GM21423 (cell line): ENCODE results near the gene STK24.
"Not testable (repeated sequence)": the region's sequence is repeated elsewhere in the genome, so short reads cannot be mapped to it uniquely, and the experiment has no call there.

Experiments
- ATAC-seq: cut with Tn5 transposase; IDR thresholded peaks from one replicate; pipeline ENCODE4 v1.9.1; 2021; ENCODE audit warnings: mild to moderate bottlenecking, moderate library complexity; ENCODE audit not compliant: unreplicated experiment

The STK24 gene

DNA sequence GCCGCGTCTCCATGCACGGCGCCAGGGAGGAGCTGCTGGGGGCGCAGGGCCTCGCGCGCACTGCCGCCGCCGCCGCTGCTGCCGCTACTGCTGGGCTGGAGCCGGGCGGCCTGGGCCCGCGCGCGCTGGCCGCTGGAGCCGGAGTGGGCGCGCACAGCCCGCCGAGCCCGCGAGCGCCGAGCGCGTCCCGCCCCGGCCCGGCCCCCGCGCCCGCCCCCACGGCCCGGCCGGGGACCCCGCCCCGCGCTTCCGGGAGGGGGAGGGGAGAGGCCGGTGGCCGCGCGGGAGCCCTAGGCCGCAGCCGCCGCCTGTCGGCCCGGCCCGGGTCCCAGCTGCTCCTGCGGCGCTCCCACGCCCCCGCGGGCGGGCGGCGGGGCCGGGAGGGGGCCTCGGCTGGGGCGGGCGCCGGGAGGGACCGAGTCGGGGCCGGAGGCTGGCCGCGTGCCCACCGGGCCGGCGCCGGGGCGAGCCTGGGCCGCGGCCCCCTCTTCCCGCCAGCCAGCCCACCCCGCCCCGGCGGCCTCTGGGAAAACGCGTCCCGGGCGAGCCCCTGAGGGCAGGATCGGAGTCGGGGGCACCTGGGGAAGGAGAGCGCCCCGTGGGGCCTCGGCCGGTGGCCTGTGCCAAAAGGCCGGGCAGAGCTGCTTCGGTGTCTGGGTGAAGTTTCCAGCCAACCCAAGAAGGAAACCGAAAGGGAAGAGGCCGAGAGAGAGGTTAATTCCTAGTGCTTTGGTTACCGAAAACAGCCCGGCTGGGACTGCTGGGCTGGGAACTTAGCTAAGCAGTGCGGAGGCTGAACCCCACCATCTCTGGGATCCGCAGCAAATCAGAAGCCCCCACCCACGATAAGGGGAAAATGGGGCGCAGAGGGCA, at the start of gene STK24:
TSS of gene STK24 (minus strand) at position 145 of the 873 bp plus-strand sequence. CDS start 321 bp downstream, outside the sequence.
- peak; percentile 59 for ATAC-seq

- no peak for ATAC-seq
These were observed 49.5 kb upstream of the STK24 start for GRCh38 chr13:98626298-98626935.

DNA sequence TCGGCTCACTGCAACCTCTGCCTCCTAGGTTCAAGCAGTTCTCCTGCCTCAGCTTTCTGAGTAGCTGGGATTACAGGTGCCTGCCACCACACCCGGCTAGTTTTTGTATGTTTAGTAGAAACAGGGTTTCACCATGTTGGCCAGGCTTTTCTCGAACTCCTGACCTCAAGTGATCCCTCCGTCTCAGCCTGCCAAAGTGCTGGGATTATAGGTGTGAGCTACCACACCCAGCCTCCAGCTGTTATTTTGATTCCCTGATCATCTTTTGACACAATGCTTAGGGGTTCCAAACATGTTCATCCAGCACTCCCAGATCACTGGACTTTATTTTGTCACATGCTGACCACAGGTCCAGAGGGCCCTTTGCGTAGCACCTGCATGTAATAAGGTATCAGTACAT, 47.7 kb upstream of the STK24 start:
- ATAC-seq = not testable (repeated sequence)

DNA sequence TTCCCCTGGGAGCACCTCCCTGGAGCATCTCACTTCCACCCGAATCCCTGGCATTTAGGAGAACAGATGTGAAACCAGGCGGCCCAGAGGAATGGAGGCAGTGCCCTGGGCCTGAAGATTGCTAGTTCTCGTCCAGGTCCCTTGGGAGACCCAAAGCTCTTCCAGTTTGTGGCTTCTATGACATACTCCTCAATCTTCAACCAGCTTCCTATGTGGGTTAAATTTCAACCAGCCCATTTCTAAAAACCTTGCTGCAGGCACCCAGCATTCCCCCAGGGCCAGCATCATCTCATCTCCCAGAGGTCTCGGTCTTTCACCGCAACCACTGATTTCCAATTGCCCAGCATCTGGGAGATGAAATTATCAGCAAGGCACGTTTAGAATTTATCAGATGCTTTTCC, 46.0 kb upstream of the STK24 start:
- no peak for ATAC-seq

DNA sequence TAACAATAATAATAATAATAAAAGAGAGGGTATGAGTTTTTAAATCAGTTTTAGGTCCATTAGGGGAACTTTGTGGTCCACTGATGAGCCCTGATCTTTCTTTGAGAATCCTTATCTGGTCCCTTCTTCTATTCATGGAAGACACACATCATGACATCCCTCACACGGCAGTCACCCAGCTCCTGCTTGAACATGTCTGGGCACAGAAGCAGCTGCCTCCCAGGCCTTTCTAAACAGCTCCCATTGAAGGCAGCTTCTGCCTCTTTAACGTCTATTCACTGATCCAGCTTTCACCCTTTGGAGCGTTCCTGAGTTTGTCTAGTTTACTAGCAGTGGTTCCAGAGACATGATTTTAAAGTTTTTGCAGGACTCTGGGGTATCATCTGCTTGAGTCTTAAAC, 42.6 kb upstream of the STK24 start:
- no peak for ATAC-seq

DNA sequence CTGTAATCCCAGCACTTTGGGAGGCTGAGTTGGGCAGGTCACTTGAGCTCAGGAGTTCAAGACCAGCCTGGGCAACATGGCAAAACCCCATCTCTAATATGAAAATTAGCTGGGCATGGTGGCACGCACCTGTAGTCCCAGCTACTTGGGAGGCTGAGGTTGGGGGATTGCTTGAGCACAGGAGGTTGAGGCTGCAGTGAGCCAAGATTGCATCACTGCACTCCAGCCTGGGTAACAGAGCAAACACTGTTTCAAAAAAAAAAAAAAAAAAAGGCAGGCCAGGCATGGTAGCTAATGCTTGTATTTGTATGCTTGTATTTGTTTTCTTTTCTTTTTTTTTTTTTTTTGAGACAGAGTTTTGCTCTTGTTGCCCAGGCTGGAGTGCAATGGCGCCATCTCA, 38.7 kb upstream of the STK24 start:
- not testable (repeated sequence) for ATAC-seq

GRCh38 chr13:98613591-98613990, 36.7 kb upstream of the STK24 start:
- no peak for ATAC-seq

DNA sequence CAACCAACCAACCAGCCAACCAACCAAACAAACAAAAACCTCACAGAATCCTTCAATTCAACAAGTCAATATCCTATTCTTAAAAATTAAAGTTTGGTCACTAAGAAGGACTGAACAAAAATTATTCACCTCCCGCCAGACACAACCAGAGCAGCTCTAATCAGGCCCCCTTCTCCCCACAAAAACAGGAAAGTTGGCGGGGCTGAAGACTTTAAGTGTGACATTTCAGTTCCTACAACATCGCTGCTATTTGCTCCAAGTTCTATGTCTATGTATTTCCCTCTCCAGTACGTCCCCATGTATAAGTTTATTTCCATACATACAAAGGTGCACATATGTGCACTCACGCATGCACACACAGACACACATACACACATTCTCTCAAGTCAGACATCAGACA, 32.8 kb upstream of the STK24 start:
- ATAC-seq = no peak

DNA sequence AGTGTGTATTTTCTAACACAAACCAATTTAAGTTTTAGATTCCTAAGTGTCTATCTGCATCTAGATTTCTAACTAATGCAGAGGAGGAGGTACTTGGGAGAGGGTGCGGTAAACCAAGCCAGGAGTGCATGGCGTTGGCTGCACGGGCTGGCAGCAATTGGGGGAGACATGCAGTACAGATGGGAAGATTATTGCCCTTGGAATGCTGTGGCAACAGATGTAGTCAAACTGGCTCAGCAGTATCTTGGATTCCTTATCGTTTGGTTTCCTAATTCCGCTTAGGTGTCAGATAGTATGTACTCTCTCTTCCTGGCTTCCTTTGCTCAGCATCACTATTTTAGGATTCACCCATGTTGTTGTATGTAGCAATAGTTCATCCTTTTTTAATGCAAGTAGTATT, 29.4 kb upstream of the STK24 start:
- ATAC-seq = no peak

GRCh38 chr13:98599502-98600328, 22.8 kb upstream of the STK24 start:
- no peak for ATAC-seq

DNA sequence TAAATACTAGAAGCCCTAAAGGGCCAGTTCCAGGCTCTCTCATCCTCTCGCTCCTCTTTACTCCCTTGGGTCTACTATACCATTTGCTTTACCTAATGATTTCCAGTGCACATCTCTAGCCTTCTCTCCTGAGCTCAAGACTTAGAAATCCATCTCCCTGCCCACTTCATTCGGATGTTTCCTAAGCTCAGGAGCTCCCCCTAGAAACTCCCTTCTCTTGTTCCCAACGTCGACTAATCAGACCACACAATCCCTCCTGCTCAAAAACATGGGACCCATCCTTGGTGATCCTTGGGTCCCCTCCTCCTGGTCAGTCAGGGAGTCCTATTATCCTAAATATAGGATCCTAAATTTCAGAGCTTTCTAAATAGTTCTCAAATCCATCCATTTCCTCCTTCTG, 21.1 kb upstream of the STK24 start:
- ATAC-seq = no peak

DNA sequence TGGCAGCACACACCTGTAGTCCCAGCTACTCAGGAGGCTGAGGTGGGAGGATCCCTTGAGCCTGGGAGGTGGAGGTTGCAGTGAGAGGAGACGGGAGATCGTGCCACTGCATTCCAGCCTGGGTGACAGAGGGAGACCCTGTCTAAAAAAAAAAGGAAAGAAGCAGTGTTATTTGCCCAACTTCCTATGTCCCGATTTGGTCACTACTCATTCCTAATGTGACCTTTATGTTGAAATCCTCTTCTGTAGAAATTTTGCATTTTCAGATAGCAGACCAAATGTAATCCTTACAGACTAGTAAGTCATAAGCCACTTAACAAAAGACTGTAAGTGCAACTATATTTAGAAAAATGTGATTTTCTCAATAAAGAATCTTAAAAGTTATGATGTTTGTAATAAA, 18.2 kb upstream of the STK24 start:
- ATAC-seq = no peak

GRCh38 chr13:98592362-98592732, 15.4 kb upstream of the STK24 start:
- no peak for ATAC-seq

- ATAC-seq = no peak
These were observed 14.9 kb upstream of the STK24 start for GRCh38 chr13:98591721-98592361.

GRCh38 chr13:98590471-98590870, 13.6 kb upstream of the STK24 start:
- not testable (repeated sequence) for ATAC-seq

- not testable (repeated sequence) for ATAC-seq
These were observed 12.6 kb upstream of the STK24 start for GRCh38 chr13:98589516-98589915.

DNA sequence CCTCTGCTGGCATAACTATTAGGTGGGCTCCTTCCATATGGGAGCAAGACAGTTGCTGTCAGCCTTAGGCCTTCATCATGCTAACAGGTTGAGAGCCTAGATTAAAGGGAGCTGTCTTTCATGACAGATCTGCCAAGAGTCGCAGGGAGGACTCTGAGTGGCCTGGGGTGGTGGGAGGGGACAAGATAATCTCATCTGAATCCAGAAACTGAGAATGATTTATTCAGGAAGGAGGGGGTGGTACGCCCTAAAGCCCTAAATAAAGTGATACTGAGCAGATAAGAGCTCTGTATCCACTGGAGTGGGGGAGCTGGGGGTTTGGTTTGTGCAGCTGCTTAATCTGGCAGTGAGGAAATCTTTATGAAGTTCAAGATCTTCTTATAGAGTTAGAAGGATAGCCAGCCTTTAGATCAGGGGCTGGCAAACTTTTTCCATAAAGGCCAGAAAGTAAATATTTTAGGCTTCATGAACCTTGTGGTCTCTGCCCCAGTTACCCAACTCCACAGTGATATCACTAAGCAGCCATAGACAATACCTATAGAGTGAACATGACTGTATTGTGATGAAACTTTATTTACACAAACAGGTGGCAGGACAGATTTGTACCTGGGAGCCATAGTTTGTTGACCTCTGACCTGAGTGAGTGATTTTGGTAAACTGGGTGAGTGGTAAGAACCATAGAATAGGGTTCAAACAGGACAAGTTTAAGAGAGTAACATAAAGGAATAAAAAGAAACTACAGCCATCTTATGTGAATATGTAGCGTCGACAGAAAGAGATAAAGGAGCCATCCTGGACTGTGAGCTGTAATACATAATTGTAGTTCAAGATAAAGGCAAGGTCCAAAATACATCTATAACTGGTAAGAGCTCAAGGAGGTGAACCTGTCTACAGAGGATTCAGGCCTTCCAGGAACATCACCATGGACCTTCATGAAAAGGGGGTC, 9.8 kb upstream of the STK24 start:
- no peak for ATAC-seq

- ATAC-seq = no peak
These were observed 9.0 kb upstream of the STK24 start for GRCh38 chr13:98585946-98586345.

GRCh38 chr13:98585398-98585754, 8.5 kb upstream of the STK24 start:
- no peak for ATAC-seq
